Subcutaneous abdominal adipose tissue (tissue), 5 donors: ENCODE measurements around the gene ITSN1.

ENCODE experiments used
- H3K27ac ChIP-seq: one replicate; pipeline ENCODE4 v1.7.0; 2013; ENCODE audit warnings: low read depth, mild to moderate bottlenecking, inconsistent platforms, low read length, moderate library complexity
- H3K27me3 ChIP-seq, 5 donors: one replicate each; pipeline ENCODE4 v1.7.0; 2013; ENCODE audit warnings: low read length in 5 of 5, inconsistent platforms in 1 of 5; ENCODE audit not compliant: control insufficient read depth in 5 of 5, insufficient read depth in 4 of 5
- H3K36me3 ChIP-seq, 5 donors: one replicate each; pipeline ENCODE4 v1.7.0; 2013; ENCODE audit warnings: low read length in 5 of 5; ENCODE audit not compliant: control insufficient read depth in 5 of 5, insufficient read depth in 5 of 5
- H3K4me1 ChIP-seq, 5 donors: one replicate each; pipeline ENCODE4 v1.7.0; 2013; ENCODE audit warnings: low read length in 5 of 5, mild to moderate bottlenecking in 3 of 5, moderate library complexity in 1 of 5; ENCODE audit not compliant: control insufficient read depth in 5 of 5, insufficient read depth in 5 of 5
- H3K4me3 ChIP-seq, 5 donors: one replicate each; pipeline ENCODE4 v1.7.0; 2013; ENCODE audit warnings: low read length in 5 of 5, low read depth in 1 of 5
- H3K9ac ChIP-seq, 5 donors: one replicate each; pipeline ENCODE4 v1.7.0; 2013; ENCODE audit warnings: low read length in 5 of 5, mild to moderate bottlenecking in 4 of 5, moderate library complexity in 3 of 5
- H3K9me3 ChIP-seq, 5 donors: one replicate each; pipeline ENCODE4 v1.7.0; 2013; ENCODE audit warnings: low read length in 5 of 5; ENCODE audit not compliant: control insufficient read depth in 5 of 5
- donor health status: healthy.
- donor health status: healthy.
- donor health status: healthy.
- donor health status: healthy.
- donor health status: healthy.

Gene ITSN1

GRCh38 chr21:33836408-33836807 is 194.1 kb downstream of the ITSN1 start:
- Histone ChIP-seq H3K9ac (no peak overlapping the region), H3K27me3 (no peaks in the 10 kb centered on the region), H3K4me1 (peaks cover 0 to 7% (median 4%) of the 10 kb centered on the region in 5 donors), H3K27ac (no peak overlapping the region), H3K36me3 (peaks cover 24 to 76% (median 67%) of the 10 kb centered on the region in 5 donors), H3K9me3 (no peaks in the 10 kb centered on the region), H3K4me3 (no peak overlapping the region)

- Histone ChIP-seq H3K4me3 (no peak overlapping the region), H3K36me3 (peaks cover 17 to 56% (median 47%) of the 10 kb centered on the region in 5 donors), H3K9me3 (no peaks in the 10 kb centered on the region), H3K27me3 (no peaks in the 10 kb centered on the region), H3K9ac (no peak overlapping the region), H3K4me1 (peaks cover 6 to 30% (median 25%) of the 10 kb centered on the region in 5 donors), H3K27ac (no peak overlapping the region)
Observed at GRCh38 chr21:33839167-33839716, 196.9 kb downstream of the ITSN1 start.

DNA sequence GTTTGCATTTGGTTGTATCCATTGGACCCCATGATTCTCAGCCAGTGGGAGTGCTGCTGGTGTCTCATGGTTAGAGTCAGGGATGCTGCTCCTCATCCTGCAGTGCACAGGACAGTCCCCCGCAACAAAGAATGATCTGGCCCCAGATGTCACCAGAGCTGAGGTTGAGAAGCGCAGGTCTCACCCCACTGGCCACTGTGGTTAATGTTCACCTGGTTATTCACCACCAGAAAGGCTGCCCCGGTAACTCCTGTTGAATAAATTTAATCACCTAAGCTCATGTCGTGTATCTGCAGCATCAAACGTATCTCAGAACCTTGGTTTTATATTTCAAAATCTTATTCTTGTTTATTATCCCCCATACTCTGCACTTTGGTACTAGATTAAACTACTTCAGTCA is 197.5 kb downstream of the ITSN1 start:
- peaks cover 14 to 50% (median 42%) of the 10 kb centered on the region in 5 donors for H3K36me3 ChIP-seq
- no peaks in the 10 kb centered on the region for H3K27me3 ChIP-seq
- no peak overlapping the region for H3K27ac ChIP-seq
- H3K4me1 ChIP-seq, result peaks cover 6 to 35% (median 29%) of the 10 kb centered on the region in 5 donors
- no peaks in the 10 kb centered on the region for H3K9me3 ChIP-seq
- H3K9ac ChIP-seq, result no peak overlapping the region
- H3K4me3 ChIP-seq, result no peak overlapping the region

- Histone ChIP-seq H3K9me3 (peaks cover 0 to 2% (median 0%) of the 10 kb centered on the region in 5 donors), H3K27ac (peak overlapping the region; percentile 78), H3K27me3 (no peaks in the 10 kb centered on the region), H3K9ac (no peak overlapping the region), H3K4me1 (peaks cover 6 to 42% (median 29%) of the 10 kb centered on the region in 5 donors), H3K36me3 (peaks cover 14 to 44% (median 37%) of the 10 kb centered on the region in 5 donors), H3K4me3 (no peak overlapping the region)
Observed at GRCh38 chr21:33840771-33841170, 198.5 kb downstream of the ITSN1 start.

- H3K27me3 ChIP-seq, result no peaks in the 10 kb centered on the region
- no peak overlapping the region for H3K4me3 ChIP-seq
- H3K27ac ChIP-seq, result peak overlapping the region; percentile 78
- peaks cover 0 to 4% (median 0%) of the 10 kb centered on the region in 5 donors for H3K9me3 ChIP-seq
- H3K36me3 ChIP-seq, result peaks cover 13 to 37% (median 30%) of the 10 kb centered on the region in 5 donors
- H3K4me1 ChIP-seq, result peaks cover 6 to 42% (median 25%) of the 10 kb centered on the region in 5 donors
- no peak overlapping the region for H3K9ac ChIP-seq
Observed at GRCh38 chr21:33841561-33841960, 199.3 kb downstream of the ITSN1 start.

- Histone ChIP-seq H3K9me3 (peaks cover 0 to 4% (median 0%) of the 10 kb centered on the region in 5 donors), H3K4me3 (no peak overlapping the region), H3K27ac (peak overlapping the region; percentile 78), H3K36me3 (peaks cover 0 to 22% (median 17%) of the 10 kb centered on the region in 5 donors), H3K27me3 (no peaks in the 10 kb centered on the region), H3K4me1 (peaks cover 6 to 42% (median 25%) of the 10 kb centered on the region in 5 donors), H3K9ac (peak overlapping the region in 1 of 5 donors; percentile 6)
Observed at GRCh38 chr21:33843216-33843615, 200.9 kb downstream of the ITSN1 start.

DNA sequence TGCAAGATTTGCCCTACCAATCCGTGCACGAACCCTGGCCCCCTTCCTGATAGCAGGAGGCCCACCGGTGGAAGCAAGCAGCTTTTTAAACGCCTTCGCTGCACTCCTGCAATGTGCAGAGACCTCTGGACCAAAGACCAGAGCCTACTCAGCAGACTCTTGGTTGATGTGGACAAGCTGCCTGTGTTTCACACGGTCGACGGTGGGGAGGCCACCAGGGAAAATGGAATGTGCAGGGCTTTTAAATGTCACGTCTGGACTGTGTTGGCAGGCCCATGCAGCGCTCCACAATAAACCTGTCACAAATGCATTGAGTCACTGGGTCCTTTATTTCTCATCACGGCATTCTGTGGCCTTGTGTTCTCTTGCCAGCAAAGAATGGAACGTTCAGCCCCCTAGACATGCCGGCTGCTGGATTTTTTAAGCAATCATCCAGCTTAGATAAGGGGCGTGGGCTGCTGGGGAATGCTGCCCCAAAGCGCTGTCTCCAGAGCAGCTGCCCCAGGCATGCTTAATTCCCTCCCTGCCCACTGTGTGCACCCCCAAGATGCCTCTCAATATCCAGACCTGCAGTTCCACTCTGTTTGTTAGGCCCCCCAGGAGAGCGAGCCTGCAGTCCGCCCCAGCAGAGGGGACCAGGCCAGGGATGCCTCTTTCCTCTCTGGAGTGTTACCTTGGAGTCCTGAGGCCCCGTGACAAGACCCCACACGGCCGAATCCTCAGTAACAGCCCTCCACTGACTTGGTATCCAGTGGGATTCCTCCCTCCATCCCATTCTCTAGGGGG is 202.0 kb downstream of the ITSN1 start:
- H3K27ac ChIP-seq, result peak overlapping the region; percentile 78
- no peak overlapping the region for H3K9ac ChIP-seq

GRCh38 chr21:33844890-33845205 is 202.5 kb downstream of the ITSN1 start:
- no peak overlapping the region for H3K27ac ChIP-seq

More for the DNA sequence above, 202.0 kb downstream of the ITSN1 start:
- H3K4me1 ChIP-seq, result peaks cover 6 to 42% (median 25%) of the 10 kb centered on the region in 5 donors
- H3K9me3 ChIP-seq, result peaks cover 0 to 4% (median 0%) of the 10 kb centered on the region in 5 donors
- H3K27me3 ChIP-seq, result no peaks in the 10 kb centered on the region
- H3K4me3 ChIP-seq, result no peak overlapping the region
- H3K36me3 ChIP-seq, result peaks cover 0 to 12% (median 6%) of the 10 kb centered on the region in 5 donors

DNA sequence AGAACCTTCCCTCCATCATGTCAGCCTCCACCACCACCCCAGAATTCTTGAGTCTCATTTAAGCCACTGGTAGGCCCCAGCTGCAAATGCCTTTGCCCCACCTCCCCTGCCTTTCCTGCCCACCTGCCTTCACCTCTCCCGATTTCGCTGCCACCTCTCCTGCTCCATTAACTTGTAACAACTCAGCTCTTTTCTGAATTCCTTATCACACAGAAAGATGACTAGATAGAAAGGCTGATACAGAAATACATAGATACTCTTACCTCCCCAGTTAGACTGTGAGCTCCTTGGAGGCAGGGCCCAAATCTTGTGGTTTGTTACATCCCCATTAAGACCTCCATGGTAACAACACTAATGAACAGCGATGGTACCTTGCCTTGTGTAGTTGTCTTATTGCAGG is 203.8 kb downstream of the ITSN1 start:
- no peak overlapping the region for H3K9ac ChIP-seq
- peaks cover 6 to 42% (median 25%) of the 10 kb centered on the region in 5 donors for H3K4me1 ChIP-seq
- H3K9me3 ChIP-seq, result peaks cover 0 to 4% (median 0%) of the 10 kb centered on the region in 5 donors
- no peaks in the 10 kb centered on the region for H3K36me3 ChIP-seq
- H3K4me3 ChIP-seq, result no peak overlapping the region
- no peak overlapping the region for H3K27ac ChIP-seq
- no peaks in the 10 kb centered on the region for H3K27me3 ChIP-seq

More at GRCh38 chr21:33844890-33845205, 202.5 kb downstream of the ITSN1 start:
- no peaks in the 10 kb centered on the region for H3K27me3 ChIP-seq
- H3K9me3 ChIP-seq, result peaks cover 0 to 4% (median 0%) of the 10 kb centered on the region in 5 donors
- peaks cover 6 to 42% (median 25%) of the 10 kb centered on the region in 5 donors for H3K4me1 ChIP-seq
- H3K9ac ChIP-seq, result no peak overlapping the region
- no peak overlapping the region for H3K4me3 ChIP-seq
- H3K36me3 ChIP-seq, result peaks cover 0 to 6% (median under 1%) of the 10 kb centered on the region in 5 donors
